GM21619 (cell line): ENCODE data around the gene CAMSAP3.
"Not testable (repeated sequence)": the region's sequence is repeated elsewhere in the genome, so short reads cannot be mapped to it uniquely, and the experiment has no call there.

ENCODE experiments used
- ATAC-seq: cut with Tn5 transposase; IDR thresholded peaks from one replicate; pipeline ENCODE4 v1.9.1; 2021; ENCODE audit not compliant: unreplicated experiment

Gene CAMSAP3

DNA sequence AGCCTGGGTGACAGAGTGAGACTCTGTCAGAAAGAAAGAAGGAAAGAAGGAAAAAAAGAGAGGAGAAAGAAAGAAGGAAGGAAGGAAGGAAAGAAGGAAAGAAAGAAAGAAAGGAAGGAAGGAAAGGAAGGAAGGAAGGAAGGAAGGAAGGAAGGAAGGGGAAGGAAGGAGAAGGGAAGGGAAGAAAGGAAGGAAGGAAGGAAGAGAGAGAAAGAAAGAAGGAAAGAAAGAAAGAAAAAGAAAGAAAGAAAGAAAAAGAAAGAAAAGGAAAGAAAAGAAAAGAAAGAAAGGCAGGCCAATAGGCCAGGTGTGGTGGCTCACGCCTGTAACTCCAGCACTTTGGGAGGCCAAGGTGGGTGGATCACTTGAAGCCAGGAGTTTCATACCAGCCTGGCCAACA is 18.2 kb upstream of the CAMSAP3 start:
- ATAC-seq, result not testable (repeated sequence)

DNA sequence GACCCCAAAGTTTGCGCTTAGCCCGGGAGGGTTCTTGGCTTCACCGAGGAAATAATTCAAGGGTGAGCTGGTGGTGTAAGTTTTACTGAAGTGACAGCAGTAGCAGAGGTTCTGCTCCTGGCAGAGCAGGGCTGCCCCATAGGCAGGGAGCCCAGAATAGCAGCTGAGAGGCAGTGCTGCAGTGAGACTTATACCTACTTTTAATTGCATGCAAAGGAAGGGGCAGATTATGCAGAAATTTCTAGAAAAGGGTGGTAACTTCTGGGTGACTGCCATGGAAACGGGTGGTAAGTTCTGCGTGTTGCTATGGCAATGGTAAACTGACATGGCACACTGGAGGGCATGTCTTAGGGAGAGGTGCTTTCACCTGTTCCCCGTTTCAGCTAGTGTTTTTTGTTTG is 17.5 kb upstream of the CAMSAP3 start:
- no peak for ATAC-seq

DNA sequence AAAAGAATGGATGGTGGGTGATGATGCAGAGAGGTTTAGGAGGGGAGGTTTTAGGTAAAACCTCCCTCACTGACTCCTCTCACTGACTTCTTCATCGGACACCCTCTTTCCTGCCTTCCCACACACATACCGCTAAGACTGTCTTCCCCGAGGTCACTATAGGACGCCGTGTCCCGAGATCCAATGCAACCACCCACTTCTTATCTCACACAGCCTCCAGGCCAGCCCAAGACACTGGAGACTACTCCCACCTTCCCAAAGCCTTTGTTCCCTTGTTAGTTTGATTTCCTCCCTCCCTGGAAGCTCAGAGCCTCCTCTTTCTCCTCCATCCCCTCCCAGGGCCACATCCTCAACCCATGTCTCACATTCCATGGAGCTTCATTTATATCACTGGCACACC is 16.5 kb upstream of the CAMSAP3 start:
- ATAC-seq, result no peak

DNA sequence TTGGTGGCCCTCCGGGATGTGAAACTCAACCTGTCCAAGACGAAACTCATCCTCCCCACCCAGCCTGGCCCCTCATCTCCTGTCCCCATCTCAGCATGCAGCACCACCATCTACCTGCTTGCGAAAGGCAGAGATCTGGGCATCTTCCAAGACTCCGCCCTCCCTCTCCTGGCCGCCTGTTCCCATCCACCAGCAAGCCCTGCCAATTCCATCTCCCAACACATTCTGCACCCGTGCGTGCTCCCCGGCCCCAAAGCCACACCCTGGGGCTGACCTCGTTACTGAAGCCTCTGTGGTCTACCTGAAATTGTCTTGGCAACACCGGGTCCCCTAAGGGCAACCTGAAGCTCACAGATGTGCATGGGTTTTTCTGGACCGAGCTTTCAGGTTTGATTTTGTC is 13.2 kb upstream of the CAMSAP3 start:
- ATAC-seq, result no peak

DNA sequence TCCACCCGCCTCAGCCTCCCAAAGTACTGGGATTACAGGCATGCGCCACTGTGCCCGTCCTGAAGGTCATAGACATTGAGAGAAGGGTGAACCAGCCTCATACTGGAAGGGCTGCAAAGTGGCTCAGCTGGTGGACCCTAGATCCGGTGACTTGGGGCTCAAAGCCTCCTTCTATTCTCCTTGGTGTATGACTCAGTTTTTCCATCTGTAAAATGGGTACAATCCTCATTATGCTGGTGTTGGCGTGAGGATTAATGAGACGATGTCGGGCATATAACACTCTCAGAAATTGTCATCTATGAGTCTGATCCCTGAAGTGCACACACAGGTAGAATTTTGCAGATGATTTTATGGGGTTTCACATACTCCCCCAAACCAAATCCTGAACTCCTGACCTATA is 5.8 kb upstream of the CAMSAP3 start:
- no peak for ATAC-seq

DNA sequence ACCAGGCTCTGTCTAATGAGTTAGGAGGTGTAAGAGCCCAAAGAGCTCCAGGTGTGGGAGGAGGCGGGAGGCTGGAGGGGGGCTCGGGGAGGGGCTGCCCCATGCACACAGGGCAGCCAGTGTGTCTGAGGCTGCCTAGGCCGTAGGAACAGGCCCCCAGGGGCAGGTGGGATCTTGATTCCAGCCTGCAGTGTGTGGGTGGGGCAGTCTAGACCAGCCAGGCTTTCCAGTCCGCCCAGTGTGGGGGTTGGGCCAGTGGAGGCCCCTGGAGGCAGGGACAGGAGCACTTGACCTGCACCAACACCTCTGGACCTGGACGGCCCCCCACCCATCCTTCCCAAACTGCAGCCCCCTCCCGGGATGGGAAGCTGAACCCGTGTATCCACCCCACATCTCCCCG is 5.4 kb upstream of the CAMSAP3 start:
- ATAC-seq, result no peak

DNA sequence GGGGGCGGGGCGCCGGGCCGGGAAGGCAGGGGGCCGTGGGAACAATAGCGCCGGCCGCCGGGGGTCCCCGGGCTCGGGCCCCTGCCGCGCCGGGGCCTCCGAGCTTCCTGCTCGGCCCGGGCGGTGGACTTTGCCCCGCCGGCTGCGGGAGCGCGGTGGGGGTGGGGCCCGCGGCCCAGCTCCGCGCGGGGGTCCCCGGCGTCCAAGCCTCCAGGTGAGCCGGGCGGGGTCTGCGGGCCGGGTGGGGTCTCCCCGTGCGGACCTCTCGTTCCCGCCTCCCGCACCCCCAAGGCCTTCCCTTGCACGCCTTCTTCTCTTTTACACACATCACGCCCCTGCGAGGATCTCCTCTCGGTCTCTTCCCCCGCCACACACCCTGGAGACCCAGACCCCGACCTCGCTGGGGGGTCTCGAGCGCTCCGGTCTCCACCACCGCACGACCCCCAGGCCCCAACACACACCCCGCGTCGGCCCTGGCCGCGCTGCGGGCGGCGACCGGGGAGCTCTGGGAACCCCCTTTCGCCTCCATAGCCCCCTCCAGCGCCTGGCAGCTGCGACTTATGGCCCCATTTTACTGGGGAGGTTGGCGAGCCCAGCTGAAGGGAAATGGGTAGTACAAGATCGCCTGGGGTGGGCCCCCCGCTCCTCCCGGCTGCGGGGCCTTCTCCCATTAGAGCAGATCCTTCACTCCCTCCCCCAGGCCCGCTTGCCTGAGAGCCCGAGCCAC is 711 bp downstream of the CAMSAP3 start:
- ATAC-seq, result no peak

DNA sequence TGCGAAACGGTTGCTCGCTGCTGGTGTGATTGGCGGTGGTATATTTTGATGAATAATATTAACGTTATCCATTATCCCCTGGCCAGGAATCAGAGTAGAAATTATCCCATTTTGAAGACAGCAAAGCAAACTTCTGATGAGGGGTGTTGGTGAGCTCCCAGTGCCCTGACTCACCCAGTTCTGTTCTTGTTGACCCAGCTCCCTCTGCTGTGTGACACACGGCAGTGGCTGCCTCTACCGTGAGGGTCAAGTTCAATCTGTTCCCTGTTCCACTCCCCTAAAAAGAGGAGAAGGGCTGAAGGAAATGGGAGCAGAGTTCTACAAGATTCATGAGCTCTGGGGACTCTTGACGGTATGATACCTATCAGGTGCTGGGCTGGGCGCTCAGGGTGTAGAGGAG is 2.0 kb downstream of the CAMSAP3 start:
- no peak for ATAC-seq

DNA sequence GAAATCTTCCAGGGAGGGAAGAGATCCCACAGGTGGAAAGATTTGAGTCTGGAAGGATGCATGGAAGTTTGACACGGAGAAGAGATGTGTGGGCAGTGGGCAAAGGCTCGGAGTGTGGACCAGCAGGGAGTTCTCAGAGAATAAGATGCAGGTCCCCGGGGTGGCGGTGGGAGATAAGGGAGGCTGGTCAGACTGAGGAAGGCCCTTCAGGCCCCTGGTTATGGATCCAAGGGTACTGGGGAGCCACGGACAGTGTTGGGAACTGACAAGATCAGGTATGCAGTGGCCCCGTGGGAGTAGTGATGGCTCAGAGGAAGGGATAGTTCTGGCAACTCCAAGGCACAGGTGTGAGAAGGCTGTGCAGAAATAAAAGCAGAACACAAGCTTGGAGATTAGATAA is 2.5 kb downstream of the CAMSAP3 start:
- no peak for ATAC-seq

DNA sequence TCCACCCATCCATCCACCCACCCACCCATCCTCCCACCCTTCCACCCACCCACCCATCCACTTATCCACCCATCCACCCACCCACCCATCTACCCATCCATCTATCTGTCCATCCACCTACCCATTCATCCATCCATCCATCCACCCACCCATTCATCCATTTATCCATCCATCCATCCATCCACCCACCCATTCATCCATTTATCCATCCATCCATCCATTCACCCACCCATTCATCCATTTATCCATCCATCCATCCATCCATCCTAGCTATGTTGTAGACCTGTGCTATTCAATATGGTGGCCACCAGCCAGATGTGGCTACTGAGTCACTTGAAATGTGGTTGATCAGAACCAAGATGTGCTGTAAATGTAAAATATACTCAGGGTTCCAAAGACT is 5.1 kb downstream of the CAMSAP3 start:
- ATAC-seq, result no peak

DNA sequence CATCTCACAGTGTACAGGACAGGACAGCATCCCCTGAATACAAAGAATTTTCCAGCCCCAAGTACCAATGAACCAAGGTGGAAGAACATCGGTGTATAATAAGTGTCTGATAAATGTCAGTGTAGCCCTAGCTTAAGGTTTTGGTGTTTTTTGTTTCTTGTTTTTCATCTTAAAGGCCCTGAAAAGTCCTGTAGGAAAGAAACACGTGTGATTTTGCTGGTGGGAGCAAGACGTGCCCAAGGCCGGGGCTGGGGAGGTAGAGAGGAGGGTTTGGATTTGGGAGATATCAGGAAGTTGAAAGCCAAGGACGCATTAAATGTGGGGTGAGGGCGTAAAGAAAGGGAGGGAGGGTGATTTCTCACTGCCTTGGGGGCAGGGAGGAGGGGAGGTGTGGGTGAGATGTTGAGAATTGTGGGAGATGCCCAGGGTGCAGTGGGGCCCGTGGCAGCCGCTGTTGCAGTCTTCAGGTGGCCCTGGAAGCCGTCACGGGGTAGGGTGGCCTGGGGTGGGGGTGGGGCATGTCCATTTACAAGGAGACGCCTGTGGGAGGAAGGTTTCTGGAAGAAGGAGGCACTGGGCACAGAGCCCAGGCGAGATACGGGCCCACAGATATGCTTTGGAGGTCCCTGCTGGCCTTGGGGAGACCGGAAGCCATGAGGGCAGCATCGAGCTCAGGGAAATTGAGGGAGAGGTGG is 6.7 kb downstream of the CAMSAP3 start:
- ATAC-seq, result no peak

DNA sequence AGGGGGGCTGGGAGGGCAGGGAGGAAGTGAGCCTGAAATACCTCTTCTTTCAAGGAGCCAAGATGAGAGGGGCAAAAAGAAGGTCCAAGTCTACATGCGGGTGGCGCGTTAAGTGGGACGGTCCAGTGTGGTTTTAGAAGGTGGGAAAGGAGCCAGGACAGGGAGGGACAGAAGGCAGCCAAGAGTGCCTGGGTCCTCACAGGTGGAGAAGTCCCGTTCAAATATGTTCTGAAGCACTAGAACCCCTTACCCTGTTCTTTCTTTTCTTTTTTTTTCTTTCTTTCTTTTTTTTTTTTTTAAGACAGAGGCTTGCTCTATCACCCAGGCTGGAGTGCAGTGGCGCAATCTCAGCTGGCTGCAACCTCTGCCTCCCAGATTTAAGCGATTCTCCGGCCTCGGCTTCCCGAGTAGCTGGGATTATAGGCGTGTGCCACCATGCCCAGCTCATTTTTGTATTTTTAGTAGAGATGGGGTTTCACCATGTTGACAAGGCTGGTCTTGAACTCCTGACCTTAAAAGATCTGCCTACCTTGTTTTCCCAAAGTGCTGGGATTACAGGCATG is 7.4 kb downstream of the CAMSAP3 start:
- ATAC-seq, result no peak

DNA sequence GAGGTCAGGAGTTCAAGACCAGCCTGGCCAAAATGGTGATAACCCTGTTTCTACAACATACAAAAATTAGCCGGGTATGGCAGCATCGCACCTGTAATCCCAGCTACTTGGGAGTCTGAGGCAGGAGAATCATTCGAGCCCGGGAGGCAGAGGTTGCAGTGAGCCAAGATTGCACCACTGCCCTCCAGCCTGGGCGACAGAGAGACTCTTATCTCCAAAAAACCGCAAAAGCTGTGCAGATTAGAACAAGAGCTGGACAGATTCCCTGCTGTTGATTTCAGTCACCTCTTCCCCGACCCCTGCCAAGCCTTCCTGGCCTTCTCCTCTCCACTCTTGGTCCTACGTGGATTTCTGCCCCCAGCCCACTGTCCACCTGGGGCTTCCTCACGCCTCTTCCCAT is 8.3 kb downstream of the CAMSAP3 start:
- no peak for ATAC-seq

DNA sequence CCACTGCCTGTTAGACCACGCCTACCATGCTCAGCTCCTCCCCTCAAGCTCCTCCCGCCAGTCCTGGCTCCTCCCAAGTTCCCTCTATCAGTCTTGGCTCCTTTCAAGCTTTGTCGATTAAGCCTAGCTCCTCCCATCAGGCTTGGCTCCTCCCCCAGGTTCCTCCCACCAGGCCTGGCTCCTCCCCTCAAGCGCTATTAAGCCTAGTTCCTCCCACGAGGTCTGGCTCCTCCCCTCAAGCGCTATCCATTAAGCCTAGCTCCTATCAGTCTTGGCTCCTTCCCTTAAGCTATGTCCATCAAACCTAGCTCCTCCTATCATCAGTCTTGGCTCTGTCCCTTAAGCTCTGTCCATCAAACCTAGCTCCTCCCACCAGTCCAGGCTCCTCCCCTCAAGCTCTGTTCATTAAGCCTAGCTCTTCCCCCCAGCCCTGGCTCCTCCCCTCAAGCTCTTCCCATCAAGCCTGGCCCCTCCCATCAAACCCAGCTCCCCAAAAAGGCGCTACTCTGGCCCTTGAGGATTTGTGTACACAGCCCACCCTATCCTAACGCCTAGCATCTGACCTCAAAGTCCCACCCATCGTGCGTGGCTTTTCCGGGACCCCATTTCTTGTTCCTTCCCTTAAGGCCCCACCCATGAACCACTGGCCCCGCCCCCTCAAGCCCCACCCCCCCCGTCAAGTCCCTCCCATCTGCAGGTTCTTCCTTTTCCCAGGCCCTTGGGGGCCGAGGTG is 10.0 kb downstream of the CAMSAP3 start:
- ATAC-seq, result no peak

DNA sequence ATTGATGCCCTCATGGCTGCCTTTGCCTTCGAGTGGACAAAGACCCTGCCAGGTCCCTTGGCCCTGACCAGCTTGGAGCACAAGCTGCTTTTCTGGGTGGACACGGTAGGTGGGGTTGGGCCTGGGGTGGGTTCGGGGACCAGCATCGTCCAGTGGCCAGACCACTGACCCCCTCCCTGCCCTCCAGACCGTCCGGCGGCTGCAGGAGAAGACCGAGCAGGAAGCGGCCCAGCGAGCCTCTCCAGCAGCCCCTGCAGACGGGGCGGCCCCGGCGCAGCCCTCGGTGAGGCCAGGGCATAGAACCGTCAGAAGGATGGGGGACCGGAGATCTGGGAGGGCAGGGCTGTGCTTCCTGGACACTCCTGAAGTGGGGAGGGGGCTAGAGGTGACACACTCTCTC is 10.6 kb downstream of the CAMSAP3 start:
- ATAC-seq, result no peak

DNA sequence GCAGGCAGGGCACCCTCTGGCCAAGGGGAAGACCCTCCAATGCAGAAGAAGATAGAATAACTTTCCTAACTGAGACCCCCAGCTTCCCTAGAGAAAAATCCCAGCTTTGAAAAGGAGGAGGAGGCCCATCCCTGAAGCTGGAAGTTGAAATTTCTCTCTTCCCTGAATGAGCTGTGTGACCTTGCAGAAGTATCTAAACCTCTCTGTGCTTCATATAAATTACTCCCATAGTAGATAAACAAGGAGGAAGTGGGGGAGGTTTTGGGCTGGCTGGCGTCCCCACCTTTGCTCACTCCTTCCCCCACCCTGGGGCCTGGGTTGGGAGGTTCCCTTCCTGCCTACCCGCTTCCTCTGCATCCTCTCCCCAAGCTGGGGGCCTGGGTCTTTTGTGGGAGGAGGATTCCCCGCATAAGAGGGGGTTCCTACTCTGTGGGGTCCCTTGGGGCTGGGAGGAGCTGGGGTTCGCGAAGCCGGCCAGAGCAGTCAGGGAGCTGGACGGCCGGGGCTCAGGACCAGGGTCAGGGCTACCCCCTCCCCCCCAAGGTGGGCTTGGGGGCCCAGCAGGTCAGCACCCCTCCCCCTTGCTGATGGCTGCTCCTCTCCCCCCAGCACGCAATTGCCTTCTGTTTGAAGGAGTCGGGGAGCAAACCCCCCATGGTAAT is 11.7 kb downstream of the CAMSAP3 start:
- no peak for ATAC-seq

DNA sequence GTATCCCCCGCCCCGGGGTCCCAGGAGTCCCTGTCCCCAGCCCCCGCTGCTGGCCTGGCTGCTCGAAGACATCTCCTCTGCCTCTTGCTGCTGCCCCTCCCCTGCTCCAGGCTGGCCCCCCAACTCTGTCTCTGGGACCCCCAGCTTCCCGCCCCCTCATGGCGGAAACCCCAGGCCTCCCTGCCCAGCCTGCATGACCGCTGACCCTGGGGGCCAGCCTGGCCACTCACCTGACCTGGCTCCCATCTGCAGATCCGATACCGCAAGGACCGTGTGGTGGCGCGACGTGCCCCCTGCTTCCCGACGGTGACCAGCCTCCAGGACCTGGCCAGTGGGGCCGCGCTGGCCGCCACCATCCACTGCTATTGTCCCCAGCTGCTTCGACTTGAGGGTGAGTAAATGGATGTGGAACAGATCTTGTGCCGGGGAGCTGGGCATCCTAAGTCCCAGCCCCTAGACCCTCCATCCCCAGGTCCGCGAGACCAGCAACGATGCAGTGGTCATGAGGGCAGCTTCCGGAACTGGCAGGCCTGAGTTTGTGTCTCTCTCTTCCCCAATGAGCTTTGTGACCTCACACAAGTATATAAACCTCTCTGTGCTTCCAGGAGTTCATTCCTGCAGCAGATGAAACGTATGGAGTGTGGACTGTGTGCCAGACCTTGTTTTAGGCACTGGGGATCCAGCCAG is 12.4 kb downstream of the CAMSAP3 start:
- ATAC-seq, result no peak

DNA sequence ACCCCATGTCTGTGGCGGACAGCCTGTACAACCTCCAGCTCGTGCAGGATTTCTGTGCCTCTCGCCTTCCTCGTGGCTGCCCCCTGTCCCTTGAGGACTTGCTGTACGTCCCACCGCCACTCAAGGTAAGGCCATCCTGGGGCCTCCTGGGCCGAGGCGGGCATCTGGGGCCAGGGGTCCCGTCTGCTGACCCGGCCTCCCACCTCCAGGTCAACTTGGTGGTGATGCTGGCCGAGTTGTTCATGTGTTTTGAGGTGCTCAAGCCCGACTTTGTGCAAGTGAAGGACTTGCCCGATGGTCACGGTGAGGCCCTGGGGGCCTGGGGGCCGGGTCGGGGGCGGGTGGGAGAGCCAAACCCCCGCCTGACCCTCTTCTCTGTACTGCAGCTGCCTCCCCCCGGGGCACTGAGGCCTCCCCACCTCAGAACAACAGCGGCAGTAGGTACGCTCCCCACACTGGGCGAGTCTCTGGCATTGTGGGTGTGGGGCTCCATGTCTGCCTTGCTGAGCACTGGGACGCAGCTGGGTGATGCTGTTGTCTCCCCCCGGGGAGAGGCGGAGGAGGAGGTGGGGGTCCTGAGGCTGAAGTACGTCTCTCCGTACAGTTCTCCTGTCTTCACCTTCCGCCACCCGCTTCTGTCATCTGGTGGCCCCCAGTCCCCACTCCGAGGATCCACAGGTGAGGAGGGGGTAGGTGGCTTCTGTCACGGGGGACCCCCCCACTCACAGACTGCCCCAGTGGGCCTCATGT is 15.0 kb downstream of the CAMSAP3 start:
- ATAC-seq, result no peak

DNA sequence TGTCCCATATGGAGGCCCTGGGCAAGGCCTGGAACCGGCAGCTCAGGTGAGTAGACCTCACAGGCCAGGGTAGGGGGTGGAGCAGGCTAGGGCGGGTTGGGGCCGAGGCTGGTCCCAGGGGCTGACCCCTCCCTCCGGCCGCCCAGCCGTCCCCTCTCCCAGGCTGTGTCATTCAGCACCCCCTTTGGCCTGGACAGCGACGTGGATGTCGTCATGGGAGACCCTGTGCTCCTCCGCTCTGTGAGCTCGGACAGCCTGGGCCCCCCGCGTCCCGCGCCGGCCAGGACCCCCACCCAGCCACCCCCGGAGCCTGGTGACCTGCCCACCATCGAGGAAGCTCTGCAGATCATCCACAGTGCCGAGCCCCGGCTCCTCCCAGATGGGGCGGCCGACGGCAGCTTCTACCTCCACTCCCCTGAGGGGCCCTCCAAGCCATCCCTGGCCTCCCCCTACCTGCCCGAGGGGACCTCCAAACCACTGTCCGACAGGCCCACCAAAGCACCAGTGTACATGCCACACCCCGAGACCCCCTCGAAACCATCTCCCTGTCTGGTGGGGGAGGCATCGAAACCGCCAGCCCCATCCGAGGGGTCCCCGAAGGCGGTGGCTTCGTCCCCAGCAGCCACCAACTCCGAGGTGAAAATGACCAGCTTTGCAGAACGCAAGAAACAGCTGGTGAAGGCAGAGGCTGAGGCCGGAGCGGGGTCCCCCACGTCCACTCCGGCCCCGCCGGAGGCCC is 16.0 kb downstream of the CAMSAP3 start:
- ATAC-seq, result no peak
